Thyroid gland (tissue), 4 donors: ENCODE data around the gene PIGU.

Source experiments
- CTCF ChIP-seq, 6 experiments: fragments of 200-600 bp in 3 of 6; fragments of 450-650 bp in 3 of 6; sonication (generic) in 3 of 6; IDR thresholded peaks; one replicate each; pipeline ENCODE4 v1.5.1; 2016 to 2019; ENCODE audit warnings: antibody characterized with exemption in 6 of 6, mild to moderate bottlenecking in 2 of 6, inconsistent platforms in 1 of 6, moderate library complexity in 1 of 6
- POLR2A ChIP-seq, 2 donors: fragments of 450-650 bp; IDR thresholded peaks; one replicate each; pipeline ENCODE4 v1.6.1; 2017; ENCODE audit warnings: antibody characterized with exemption in 2 of 2, mild to moderate bottlenecking in 2 of 2, moderate library complexity in 1 of 2

- no peak for TF ChIP-seq POLR2A (IDR thresholded peaks at IDR 0.05)
- no peak for TF ChIP-seq CTCF (IDR thresholded peaks at IDR 0.05)
Measured at GRCh38 chr20:34615477-34615876, 61.4 kb downstream of the PIGU start.
